Mucosa of descending colon (tissue), 3 donors: ENCODE data around the gene ERC1. TPM values are rescaled to one million over a fixed set of nuclear protein-coding genes. Genes with fewer than 3 reads are reported as not detected.
A peak's percentile ranks its signal among the peaks of the same experiment; 100 is the strongest.

Experiments
- ATAC-seq: fragments of 200-7000 bp; cut with Tn5 transposase; one replicate; pipeline ENCODE4 v1.9.1; 2020; ENCODE audit warnings: mild to moderate bottlenecking, moderate library complexity
- DNase-seq, 3 donors: peaks; one replicate each; pipeline ENCODE4 v3.0.0-alpha.2; 2020
- H3K36me3 ChIP-seq: fragments of 200-600 bp; one replicate; pipeline ENCODE4 v1.8.0; 2021; ENCODE audit warnings: low read depth, mild to moderate bottlenecking
- H3K4me1 ChIP-seq: fragments of 200-600 bp; one replicate; pipeline ENCODE4 v1.8.0; 2021; ENCODE audit warnings: low read depth, mild to moderate bottlenecking
- H3K4me3 ChIP-seq: fragments of 200-600 bp; one replicate; pipeline ENCODE4 v1.8.0; 2021; ENCODE audit warnings: mild to moderate bottlenecking
- H3K9me3 ChIP-seq: fragments of 200-600 bp; one replicate; pipeline ENCODE4 v1.8.0; 2021; ENCODE audit warnings: mild to moderate bottlenecking
- intact Hi-C, 2 donors: fragments of 100-400 bp; cut with DNase I in 1 of 2; cut with micrococcal nuclease in 1 of 2; formaldehyde crosslinking; loops; one replicate each; pipeline versions ENCODE4 v1.11.0 to v1.11.1; 2022; cut with DNase I, micrococcal nuclease
- total RNA-seq, 3 donors: library from RNA; stranded (reverse); fragmentation: NEBNext Ultra II Directional in 2 of 3; extraction: Animal tissue kit (Norgen Biotek cat#: 25700) in 2 of 3; gene quantifications; one replicate each; pipeline versions ENCODE4 v1.2.1 to v1.2.4, GENCODE V29; 2021 to 2023
- TF ChIP-seq, protein P1 (sequence below): fragments of 200-600 bp; IDR thresholded peaks from one replicate; pipeline ENCODE4 v1.8.0; 2022; ENCODE audit warnings: antibody characterized with exemption, mild to moderate bottlenecking
- donor health status: DM: no; HTN: no; CAD: no; lungs with moderate emphysema.
- donor health status: DM: no; HTN: no; CAD: no.
- donor health status: DM: no; HTN: yes; CAD: no.

Gene ERC1
- total RNA-seq, 3 donors from 2014 or later = 42.6 to 76.3 (median 49.6) TPM

DNA sequence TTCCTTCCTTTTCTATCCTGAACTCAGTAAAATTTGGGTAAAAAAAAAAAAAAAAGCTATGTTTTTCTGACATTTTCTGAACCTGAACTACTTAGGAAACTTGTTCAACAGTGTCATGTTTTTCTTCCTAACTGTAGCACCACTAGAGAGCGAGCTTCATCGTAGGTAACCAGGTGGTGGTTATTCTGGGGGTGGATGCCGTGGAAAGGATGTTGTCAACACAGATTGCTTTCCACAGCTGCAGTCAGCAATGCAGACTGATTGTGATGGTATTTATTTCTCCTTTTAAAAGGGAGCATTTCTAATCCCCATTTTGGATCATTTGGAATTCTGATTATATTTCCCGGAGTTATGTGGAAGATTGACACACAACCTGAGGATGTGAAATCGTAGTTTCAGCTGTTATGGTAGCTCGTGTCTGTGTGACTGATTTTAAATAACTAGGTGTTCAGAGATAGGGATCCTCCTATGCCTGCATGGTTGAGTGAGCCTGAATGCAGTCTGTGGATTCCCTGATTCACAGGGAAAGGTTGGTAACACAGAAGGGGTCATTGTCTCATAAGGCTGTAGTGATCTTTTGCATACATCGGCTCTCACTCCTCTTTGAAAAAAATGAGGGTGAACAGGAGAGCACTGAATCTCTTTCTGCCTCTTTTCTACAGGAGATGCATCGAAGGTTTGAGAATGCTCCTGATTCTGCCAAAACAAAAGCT, 113.2 kb downstream of the ERC1 start:
- ATAC-seq (no peak), DNase-seq (no peak)
- Histone ChIP-seq H3K4me1 (no peaks in the 10 kb centered on the region), H3K9me3 (no peaks in the 10 kb centered on the region), H3K36me3 (no peaks in the 10 kb centered on the region), H3K4me3 (no peak overlapping the region)
- TF ChIP-seq, protein P1, sequence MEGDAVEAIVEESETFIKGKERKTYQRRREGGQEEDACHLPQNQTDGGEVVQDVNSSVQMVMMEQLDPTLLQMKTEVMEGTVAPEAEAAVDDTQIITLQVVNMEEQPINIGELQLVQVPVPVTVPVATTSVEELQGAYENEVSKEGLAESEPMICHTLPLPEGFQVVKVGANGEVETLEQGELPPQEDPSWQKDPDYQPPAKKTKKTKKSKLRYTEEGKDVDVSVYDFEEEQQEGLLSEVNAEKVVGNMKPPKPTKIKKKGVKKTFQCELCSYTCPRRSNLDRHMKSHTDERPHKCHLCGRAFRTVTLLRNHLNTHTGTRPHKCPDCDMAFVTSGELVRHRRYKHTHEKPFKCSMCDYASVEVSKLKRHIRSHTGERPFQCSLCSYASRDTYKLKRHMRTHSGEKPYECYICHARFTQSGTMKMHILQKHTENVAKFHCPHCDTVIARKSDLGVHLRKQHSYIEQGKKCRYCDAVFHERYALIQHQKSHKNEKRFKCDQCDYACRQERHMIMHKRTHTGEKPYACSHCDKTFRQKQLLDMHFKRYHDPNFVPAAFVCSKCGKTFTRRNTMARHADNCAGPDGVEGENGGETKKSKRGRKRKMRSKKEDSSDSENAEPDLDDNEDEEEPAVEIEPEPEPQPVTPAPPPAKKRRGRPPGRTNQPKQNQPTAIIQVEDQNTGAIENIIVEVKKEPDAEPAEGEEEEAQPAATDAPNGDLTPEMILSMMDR = no peak
- intact Hi-C loops = no loop called here

DNA sequence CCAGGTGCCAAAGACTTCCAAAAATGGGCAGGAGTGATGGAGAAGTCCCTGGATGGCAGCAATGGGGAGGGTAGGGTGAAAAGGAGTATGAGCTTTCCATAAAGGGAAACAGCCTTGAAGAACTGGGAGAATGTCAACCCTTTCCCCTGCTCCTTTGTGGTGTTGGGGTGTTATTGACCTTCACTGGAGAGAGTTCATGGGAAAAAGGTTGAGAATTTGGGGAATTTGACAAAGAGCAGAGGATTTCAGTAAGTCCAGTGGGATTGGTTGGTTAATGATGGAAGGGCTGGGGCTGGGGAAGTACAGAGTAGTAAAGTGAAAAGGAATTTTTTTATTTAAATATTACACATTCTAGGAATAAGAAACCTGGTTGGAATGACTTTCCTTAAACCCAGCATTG, 116.6 kb downstream of the ERC1 start:
- Histone ChIP-seq H3K4me1 (no peaks in the 10 kb centered on the region), H3K9me3 (no peaks in the 10 kb centered on the region), H3K4me3 (no peak overlapping the region), H3K36me3 (no peaks in the 10 kb centered on the region)
- TF ChIP-seq, protein P1 = no peak
- DNase-seq (no peak), ATAC-seq (no peak)
- intact Hi-C loops = no loop called here

DNA sequence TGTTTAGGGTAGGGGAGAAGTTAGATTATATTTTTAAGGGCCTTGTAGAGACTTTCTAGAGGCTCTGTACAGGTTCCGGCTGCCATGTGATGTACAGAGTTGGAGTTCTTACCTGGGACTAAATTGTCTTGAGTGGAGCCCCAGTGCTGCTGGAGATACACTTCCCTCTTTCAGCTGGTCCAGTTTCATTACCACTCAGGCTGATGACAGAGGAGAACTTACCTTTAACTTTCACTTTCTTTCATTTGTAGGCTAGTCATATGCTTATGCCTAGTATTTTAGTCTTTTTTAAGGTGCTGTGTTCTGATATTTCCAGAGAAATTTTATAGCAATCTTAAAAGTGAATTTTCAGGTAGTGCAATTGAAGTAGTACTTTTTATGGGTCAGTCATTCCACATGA, 117.3 kb downstream of the ERC1 start:
- Histone ChIP-seq H3K36me3 (no peaks in the 10 kb centered on the region), H3K4me3 (no peak overlapping the region), H3K4me1 (no peaks in the 10 kb centered on the region), H3K9me3 (no peaks in the 10 kb centered on the region)
- DNase-seq (no peak), ATAC-seq (peak; percentile 45)
- intact Hi-C loops = no loop called here
- TF ChIP-seq, protein P1 = no peak

DNA sequence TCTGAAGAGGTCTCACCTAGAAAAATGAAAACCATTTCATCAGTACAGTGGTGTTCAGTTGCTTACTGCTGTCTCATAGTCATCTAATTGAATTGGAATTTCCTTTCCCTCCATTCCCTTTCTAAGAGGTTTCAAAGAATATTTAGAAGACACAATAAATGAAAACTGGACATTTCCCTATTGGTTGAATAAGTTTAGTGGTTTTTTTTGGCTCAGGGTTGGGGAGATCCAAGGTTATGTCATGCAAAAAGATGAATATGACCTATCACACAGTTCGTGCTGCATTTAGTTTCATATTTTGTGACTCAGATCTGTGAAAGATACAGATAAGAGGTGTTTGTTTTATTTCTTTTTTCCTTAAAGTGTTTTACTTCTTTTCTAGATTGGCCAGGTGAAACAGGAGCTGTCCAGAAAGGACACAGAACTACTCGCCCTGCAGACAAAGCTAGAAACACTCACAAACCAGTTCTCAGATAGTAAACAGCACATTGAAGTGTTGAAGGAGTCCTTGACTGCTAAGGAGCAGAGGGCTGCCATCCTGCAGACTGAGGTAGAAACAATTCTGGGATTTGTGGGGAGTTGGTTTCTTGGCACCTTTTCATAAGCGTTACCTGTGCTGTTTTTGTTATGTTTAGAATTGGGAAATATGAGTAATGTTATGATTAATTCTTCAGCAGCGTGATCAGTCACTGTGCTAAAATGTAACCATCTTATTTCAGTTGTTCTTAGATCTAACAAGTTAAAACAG, 124.6 kb downstream of the ERC1 start:
- Histone ChIP-seq H3K4me3 (no peak overlapping the region), H3K9me3 (no peaks in the 10 kb centered on the region), H3K36me3 (no peaks in the 10 kb centered on the region), H3K4me1 (no peaks in the 10 kb centered on the region)
- ATAC-seq = peak; percentile 55
- DNase-seq = no peak
- intact Hi-C loops = loop anchor here (5.0 to 10.0 kb wide), 2 partner anchors 469 to 472 kb away; no protein-coding TSS in a partner anchor
- TF ChIP-seq, protein P1 = no peak

DNA sequence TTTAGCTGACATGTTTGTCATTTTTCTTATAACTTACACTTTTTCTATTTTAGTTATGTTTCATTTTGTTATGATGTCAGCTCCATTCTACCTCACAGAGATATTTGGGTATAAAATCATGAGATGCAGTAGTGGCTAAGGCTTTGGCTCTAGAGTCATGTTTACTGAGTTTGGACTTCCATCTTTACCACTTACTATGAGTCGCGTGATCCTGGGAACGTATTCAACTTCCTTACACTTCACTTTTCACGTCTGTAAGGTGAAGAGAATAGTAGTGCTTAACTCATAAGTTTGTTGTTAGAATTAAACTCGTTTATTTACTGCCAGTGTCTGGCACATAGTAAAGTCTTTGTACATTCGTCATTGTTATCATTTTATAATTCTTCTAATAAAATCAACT, 126.3 kb downstream of the ERC1 start:
- DNase-seq (no peak), ATAC-seq (peak; percentile 40)
- Histone ChIP-seq H3K4me1 (no peaks in the 10 kb centered on the region), H3K36me3 (no peaks in the 10 kb centered on the region), H3K4me3 (no peak overlapping the region), H3K9me3 (no peaks in the 10 kb centered on the region)
- intact Hi-C loops = loop anchor here (5.0 to 10.0 kb wide), 2 partner anchors 467 to 470 kb away; no protein-coding TSS in a partner anchor
- TF ChIP-seq, protein P1 = no peak
